DND-41 (cell line): ENCODE results near the gene NAALAD2.
"Not testable (repeated sequence)": the region's sequence is repeated elsewhere in the genome, so short reads cannot be mapped to it uniquely, and the experiment has no call there.

Experiments
- ATAC-seq: fragments of 200-7000 bp; cut with Tn5 transposase; 3 replicates; pipeline ENCODE4 v1.9.1; 2021; ENCODE audit warnings: low read depth; ENCODE audit not compliant: insufficient read depth
- DNase-seq: peaks from one replicate; pipeline ENCODE4 v3.0.0-alpha.2; 2020
- H2AFZ ChIP-seq: 2 replicates; pipeline ENCODE4 v1.6.0; 2012; ENCODE audit warnings: low read depth, low read length
- H3K27ac ChIP-seq: 2 replicates; pipeline ENCODE4 v1.5.1; 2012; ENCODE audit warnings: low read length, inconsistent platforms
- H3K27me3 ChIP-seq: fragments of 200-600 bp; sonication (generic); 2 replicates; pipeline ENCODE4 v1.6.0; 2012; ENCODE audit warnings: low read length, mild to moderate bottlenecking, inconsistent platforms; ENCODE audit not compliant: insufficient read depth, poor library complexity
- H3K36me3 ChIP-seq: 2 replicates; pipeline ENCODE4 v1.5.1; 2012; ENCODE audit warnings: low read length, inconsistent platforms; ENCODE audit not compliant: insufficient read depth
- H3K4me1 ChIP-seq: 2 replicates; pipeline ENCODE4 v1.5.1; 2012; ENCODE audit warnings: mild to moderate bottlenecking, low read length; ENCODE audit not compliant: insufficient read depth
- H3K4me2 ChIP-seq: 2 replicates; pipeline ENCODE4 v1.6.0; 2012; ENCODE audit warnings: mild to moderate bottlenecking, moderate library complexity, low read length, inconsistent platforms; ENCODE audit not compliant: insufficient read depth
- H3K4me3 ChIP-seq, 2 experiments: fragments of 200-600 bp in 1 of 2; shearing (Covaris generic) in 1 of 2; 2 replicates each; pipeline ENCODE4 v1.5.1; 2012 to 2016; ENCODE audit warnings: inconsistent platforms in 2 of 2, low read length in 2 of 2, mild to moderate bottlenecking in 2 of 2, low read depth in 1 of 2, moderate library complexity in 1 of 2
- H3K79me2 ChIP-seq: 2 replicates; pipeline ENCODE4 v1.6.0; 2012; ENCODE audit warnings: low read length, inconsistent platforms; ENCODE audit not compliant: insufficient read depth
- H3K9ac ChIP-seq: 2 replicates; pipeline ENCODE4 v1.6.0; 2012; ENCODE audit warnings: low read depth, mild to moderate bottlenecking, inconsistent platforms, low read length, moderate library complexity
- H3K9me3 ChIP-seq: 2 replicates; pipeline ENCODE4 v1.5.1; 2012; ENCODE audit warnings: low read length, moderate library complexity, mild to moderate bottlenecking, inconsistent platforms; ENCODE audit not compliant: insufficient read depth, severe bottlenecking
- H4K20me1 ChIP-seq: 2 replicates; pipeline ENCODE4 v1.6.0; 2012; ENCODE audit warnings: low read length; ENCODE audit not compliant: insufficient read depth
- CTCF ChIP-seq: IDR thresholded peaks from 2 replicates; pipeline ENCODE4 v1.5.1; 2012; ENCODE audit warnings: borderline replicate concordance, low read length, moderate library complexity, mild to moderate bottlenecking; ENCODE audit not compliant: poor library complexity, severe bottlenecking; ENCODE audit errors: extremely low read depth
- EZH2 ChIP-seq: IDR thresholded peaks from 3 replicates; pipeline ENCODE4 v1.6.1; 2012; ENCODE audit warnings: borderline replicate concordance, low read depth, mild to moderate bottlenecking, moderate library complexity, low read length, inconsistent platforms; ENCODE audit not compliant: severe bottlenecking

The NAALAD2 gene

GRCh38 chr11:90167704-90168103 is 33.2 kb downstream of the NAALAD2 start:
- not testable (repeated sequence) for H3K36me3 ChIP-seq, H4K20me1 ChIP-seq, H3K4me2 ChIP-seq, H3K79me2 ChIP-seq, H3K4me3 ChIP-seq, H3K4me1 ChIP-seq, ATAC-seq, DNase-seq, H3K27ac ChIP-seq, H2AFZ ChIP-seq, H3K9ac ChIP-seq, H3K9me3 ChIP-seq, H3K27me3 ChIP-seq

- Histone ChIP-seq H3K4me3 (no peak overlapping the region), H3K4me2 (no peak overlapping the region), H2AFZ (no peak overlapping the region), H3K27ac (no peak overlapping the region), H3K27me3 (no peaks in the 10 kb centered on the region), H3K9me3 (no peaks in the 10 kb centered on the region), H3K79me2 (no peaks in the 10 kb centered on the region), H3K4me1 (no peaks in the 10 kb centered on the region), H4K20me1 (no peaks in the 10 kb centered on the region), H3K9ac (no peak overlapping the region), H3K36me3 (no peaks in the 10 kb centered on the region)
- no peak for ATAC-seq
- no peak for TF ChIP-seq EZH2
- no peak for TF ChIP-seq CTCF
- DNase-seq: no peak
Observed at GRCh38 chr11:90168571-90168970, 34.1 kb downstream of the NAALAD2 start.

GRCh38 chr11:90171359-90171758 is 36.9 kb downstream of the NAALAD2 start:
- Histone ChIP-seq H2AFZ (no peak overlapping the region), H3K9ac (no peak overlapping the region), H3K27ac (no peak overlapping the region), H3K79me2 (no peaks in the 10 kb centered on the region), H4K20me1 (no peaks in the 10 kb centered on the region), H3K4me1 (no peaks in the 10 kb centered on the region), H3K36me3 (no peaks in the 10 kb centered on the region), H3K4me2 (no peak overlapping the region), H3K9me3 (no peaks in the 10 kb centered on the region), H3K27me3 (no peaks in the 10 kb centered on the region), H3K4me3 (no peak overlapping the region)
- no peak for TF ChIP-seq CTCF
- no peak for TF ChIP-seq EZH2
- no peak for DNase-seq
- no peak for ATAC-seq

DNA sequence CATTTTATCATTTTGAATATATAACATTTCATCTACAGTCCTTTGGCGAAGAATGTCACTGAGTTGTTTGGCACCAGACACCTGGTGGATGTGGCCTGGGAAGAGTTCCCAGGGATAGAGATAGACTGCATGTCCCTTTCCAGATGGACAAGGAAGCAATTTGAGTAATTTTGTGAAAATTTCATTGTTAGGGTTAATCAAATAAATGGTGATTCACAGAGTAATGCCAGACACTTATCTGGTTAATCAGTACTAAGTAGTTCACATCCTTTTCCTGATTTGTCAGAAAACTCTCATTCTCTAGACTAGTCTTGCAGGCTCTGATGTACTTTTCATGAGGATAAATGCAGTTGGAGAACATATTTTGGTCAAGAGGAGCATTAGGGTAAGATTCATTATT is 41.6 kb downstream of the NAALAD2 start:
- no peak overlapping the region for H3K27ac ChIP-seq
- no peaks in the 10 kb centered on the region for H3K4me1 ChIP-seq
- no peak overlapping the region for H3K4me2 ChIP-seq
- no peaks in the 10 kb centered on the region for H4K20me1 ChIP-seq
- H3K9ac ChIP-seq: no peak overlapping the region
- H3K9me3 ChIP-seq: no peaks in the 10 kb centered on the region
- no peaks in the 10 kb centered on the region for H3K27me3 ChIP-seq
- no peaks in the 10 kb centered on the region for H3K36me3 ChIP-seq
- H3K4me3 ChIP-seq: no peak overlapping the region
- ATAC-seq (no peak), DNase-seq (no peak)
- H2AFZ ChIP-seq: no peak overlapping the region
- TF ChIP-seq CTCF: no peak
- no peak for TF ChIP-seq EZH2
- H3K79me2 ChIP-seq: no peaks in the 10 kb centered on the region
